ENCODE data around the gene SUPT20HL2.

GRCh38 chrX:24333371-24333770 lies 19.5 kb upstream of the SUPT20HL2 start:
- TF ChIP-seq EZH2 (IDR thresholded peaks at IDR 0.05; ENCODE audit: borderline replicate concordance, insufficient read depth, low read depth, low read length, poor library complexity, severe bottlenecking) (no peak), CTCF (IDR thresholded peaks at IDR 0.05) (no peak)
